NT2/D1 (cell line): ENCODE measurements around the gene INAFM2.

Experiments used
- DNase-seq: peaks from one replicate; pipeline ENCODE4 v3.0.0-alpha.2; 2011; ENCODE audit warnings: low read depth, low spot score
- H3K27me3 ChIP-seq: 2 replicates; pipeline ENCODE4 v1.6.0; 2011; ENCODE audit warnings: mild to moderate bottlenecking; ENCODE audit not compliant: insufficient read length, insufficient read depth
- H3K36me3 ChIP-seq: 2 replicates; pipeline ENCODE4 v1.6.1; 2011; ENCODE audit warnings: mild to moderate bottlenecking, low read length, mixed read lengths; ENCODE audit not compliant: insufficient read depth, insufficient read length
- H3K4me1 ChIP-seq: 2 replicates; pipeline ENCODE4 v1.5.1; 2011; ENCODE audit not compliant: insufficient read depth, insufficient read length
- H3K4me3 ChIP-seq: 2 replicates; pipeline ENCODE4 v1.5.1; 2011; ENCODE audit warnings: low read depth; ENCODE audit not compliant: insufficient read length
- H3K9ac ChIP-seq: 2 replicates; pipeline ENCODE4 v1.6.0; 2011; ENCODE audit warnings: low read depth; ENCODE audit not compliant: insufficient read length
- H3K9me3 ChIP-seq: 2 replicates; pipeline ENCODE4 v1.5.1; 2011; ENCODE audit warnings: mild to moderate bottlenecking, low read length; ENCODE audit not compliant: insufficient read depth
- SUZ12 ChIP-seq: IDR thresholded peaks from 2 replicates; pipeline ENCODE4 v1.6.1; 2011; ENCODE audit not compliant: insufficient read length, insufficient read depth; ENCODE audit errors: extremely low read depth
- YY1 ChIP-seq: IDR thresholded peaks from 2 replicates; pipeline ENCODE4 v1.6.1; 2011; ENCODE audit not compliant: insufficient read length, insufficient read depth
- ZNF274 ChIP-seq: IDR thresholded peaks from 2 replicates; pipeline ENCODE4 v1.6.1; 2011; ENCODE audit warnings: mild to moderate bottlenecking, low read depth, low read length

Gene INAFM2

DNA sequence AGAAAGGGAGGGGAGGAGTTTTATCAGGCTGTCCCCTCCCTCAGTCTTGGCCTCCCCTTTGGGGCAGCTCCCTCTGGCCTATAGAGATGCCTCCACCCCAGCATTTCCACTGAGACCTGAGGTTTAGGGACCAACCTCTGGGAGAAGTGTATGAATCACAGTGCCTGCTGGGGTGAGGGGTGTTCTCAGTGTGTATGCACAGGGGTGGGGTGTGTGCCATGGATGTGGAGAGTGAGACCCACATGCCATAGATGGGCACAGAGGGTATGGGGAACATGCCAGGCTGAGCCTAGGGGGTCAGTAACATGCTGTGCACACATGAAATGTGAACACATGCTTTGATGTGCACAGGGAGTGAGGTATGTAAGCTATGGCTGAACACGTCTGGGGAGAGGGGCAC lies 28.2 kb upstream of the INAFM2 start:
- Histone ChIP-seq H3K9me3 (peaks cover 5% of the 10 kb centered on the region; the same call in 1 of the 2 replicates), H3K4me3 (no peak overlapping the region), H3K9ac (no peak overlapping the region), H3K4me1 (peaks cover 4% of the 10 kb centered on the region), H3K36me3 (no peaks in the 10 kb centered on the region), H3K27me3 (peaks cover 22% of the 10 kb centered on the region)
- DNase-seq: no peak
- TF ChIP-seq ZNF274 (no peak), SUZ12 (no peak), YY1 (no peak)

DNA sequence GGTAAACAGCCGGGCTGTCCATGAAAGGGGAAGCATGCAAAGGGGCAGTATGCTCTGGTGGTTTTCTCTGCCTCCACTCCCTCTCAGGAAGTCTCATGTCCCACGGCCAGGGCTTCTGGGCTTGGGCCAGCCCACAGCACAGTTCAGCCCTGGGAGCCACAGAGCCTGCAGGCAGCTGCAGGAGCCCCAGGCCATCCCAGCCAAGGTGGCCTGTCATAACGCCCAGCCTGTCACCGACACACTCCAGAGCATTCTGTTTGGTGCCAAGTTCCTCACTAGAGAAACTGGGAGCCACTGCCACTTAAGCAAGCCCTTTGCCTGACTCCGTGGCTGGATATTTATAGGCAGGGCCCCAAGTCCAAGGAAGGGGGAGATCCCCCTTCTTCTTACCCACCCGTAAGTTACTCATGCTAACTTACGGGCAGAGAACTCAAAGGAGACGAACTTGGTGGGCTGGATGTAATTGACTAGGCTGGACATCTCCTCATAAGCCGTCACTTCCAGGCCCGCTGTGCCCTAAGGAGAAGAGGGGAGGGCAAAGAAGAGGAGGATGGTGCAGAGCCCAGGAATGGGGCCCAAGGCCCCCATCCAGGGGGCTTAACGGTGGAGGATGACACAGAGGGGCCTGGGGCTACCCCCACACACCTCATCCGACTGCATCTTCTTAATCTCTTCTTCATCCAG lies 27.5 kb upstream of the INAFM2 start:
- Histone ChIP-seq H3K27me3 (peaks cover 20% of the 10 kb centered on the region), H3K9ac (peak overlapping the region; percentile 17), H3K4me1 (peaks cover 7% of the 10 kb centered on the region), H3K9me3 (peaks cover 7% of the 10 kb centered on the region; the same call in 1 of the 2 replicates), H3K36me3 (no peaks in the 10 kb centered on the region), H3K4me3 (no peak overlapping the region)
- no peak for TF ChIP-seq SUZ12
- TF ChIP-seq YY1: no peak
- TF ChIP-seq ZNF274: no peak
- DNase-seq: no peak

GRCh38 chr15:40296561-40297230 lies 26.8 kb upstream of the INAFM2 start:
- Histone ChIP-seq H3K4me3 (no peak overlapping the region), H3K36me3 (no peaks in the 10 kb centered on the region), H3K4me1 (peaks cover 7% of the 10 kb centered on the region)

DNA sequence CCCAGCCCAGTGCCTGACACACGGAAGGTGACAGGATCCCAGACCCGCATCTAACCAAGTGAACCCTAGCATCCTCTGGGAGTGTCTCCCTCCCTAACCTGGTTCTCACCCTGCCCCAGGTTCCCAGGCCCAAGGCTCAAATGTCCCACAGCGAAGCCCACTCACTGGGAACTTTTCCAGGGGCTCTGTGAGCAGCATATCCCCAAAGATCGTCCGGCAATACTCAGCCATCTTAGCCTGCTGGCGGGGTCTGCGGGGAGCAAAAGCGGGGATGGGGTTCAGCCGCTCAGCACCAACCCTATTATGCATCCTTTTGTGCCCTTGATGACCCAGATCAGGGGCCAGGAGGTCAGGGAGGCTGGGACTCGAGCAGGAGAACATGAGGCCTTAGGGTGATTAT lies 26.1 kb upstream of the INAFM2 start:
- Histone ChIP-seq H3K9me3 (peaks cover 7% of the 10 kb centered on the region; the same call in 1 of the 2 replicates), H3K9ac (no peak overlapping the region), H3K36me3 (no peaks in the 10 kb centered on the region), H3K4me3 (no peak overlapping the region), H3K4me1 (peaks cover 11% of the 10 kb centered on the region), H3K27me3 (peaks cover 11% of the 10 kb centered on the region)
- no peak for TF ChIP-seq SUZ12
- TF ChIP-seq ZNF274: no peak
- TF ChIP-seq YY1: no peak
- no peak for DNase-seq

More at GRCh38 chr15:40296561-40297230, 26.8 kb upstream of the INAFM2 start:
- peaks cover 17% of the 10 kb centered on the region for H3K27me3 ChIP-seq
- DNase-seq: no peak
- peaks cover 7% of the 10 kb centered on the region; the same call in 1 of the 2 replicates for H3K9me3 ChIP-seq
- H3K9ac ChIP-seq: no peak overlapping the region
- TF ChIP-seq YY1: no peak
- TF ChIP-seq ZNF274: no peak
- no peak for TF ChIP-seq SUZ12

GRCh38 chr15:40298216-40298935 lies 25.1 kb upstream of the INAFM2 start:
- peaks cover under 1% of the 10 kb centered on the region for H3K27me3 ChIP-seq
- TF ChIP-seq SUZ12: no peak
- no peak for TF ChIP-seq ZNF274
- TF ChIP-seq YY1: no peak
- H3K36me3 ChIP-seq: no peaks in the 10 kb centered on the region
- no peak for DNase-seq
- peaks cover 14% of the 10 kb centered on the region for H3K4me1 ChIP-seq
- peaks cover 7% of the 10 kb centered on the region; the same call in 1 of the 2 replicates for H3K9me3 ChIP-seq
- H3K4me3 ChIP-seq: no peak overlapping the region
- no peak overlapping the region for H3K9ac ChIP-seq

DNA sequence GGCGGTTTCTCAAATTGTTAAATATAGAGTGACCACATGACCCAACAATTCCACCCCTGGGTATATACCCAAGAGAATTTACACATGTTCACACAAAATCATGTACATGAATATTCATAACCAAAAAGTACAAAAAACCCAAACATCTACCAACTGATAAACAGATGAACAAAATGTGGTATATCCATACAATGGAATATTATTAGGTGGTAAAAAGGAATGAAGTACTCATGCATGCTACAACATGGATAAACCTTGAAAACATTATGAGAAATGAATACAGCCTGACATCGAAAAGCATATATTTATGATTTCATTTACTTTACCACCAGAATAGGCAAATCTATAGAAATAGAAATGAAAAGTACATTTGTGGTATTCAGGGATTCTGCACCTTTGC lies 23.1 kb upstream of the INAFM2 start:
- Histone ChIP-seq H3K36me3 (no peaks in the 10 kb centered on the region), H3K27me3 (no peaks in the 10 kb centered on the region), H3K9ac (no peak overlapping the region), H3K4me1 (peaks cover 11% of the 10 kb centered on the region), H3K9me3 (peaks cover 7% of the 10 kb centered on the region; the same call in 1 of the 2 replicates), H3K4me3 (no peak overlapping the region)
- DNase-seq: no peak
- TF ChIP-seq ZNF274 (no peak), YY1 (no peak), SUZ12 (no peak)
